ENCODE measurements around the gene KLHL28.

GRCh38 chr14:44962334-44963043 is 742 bp upstream of the KLHL28 start:
- TF ChIP-seq POLR2A (IDR thresholded peaks at IDR 0.05): no peak
- TF ChIP-seq, protein P1, sequence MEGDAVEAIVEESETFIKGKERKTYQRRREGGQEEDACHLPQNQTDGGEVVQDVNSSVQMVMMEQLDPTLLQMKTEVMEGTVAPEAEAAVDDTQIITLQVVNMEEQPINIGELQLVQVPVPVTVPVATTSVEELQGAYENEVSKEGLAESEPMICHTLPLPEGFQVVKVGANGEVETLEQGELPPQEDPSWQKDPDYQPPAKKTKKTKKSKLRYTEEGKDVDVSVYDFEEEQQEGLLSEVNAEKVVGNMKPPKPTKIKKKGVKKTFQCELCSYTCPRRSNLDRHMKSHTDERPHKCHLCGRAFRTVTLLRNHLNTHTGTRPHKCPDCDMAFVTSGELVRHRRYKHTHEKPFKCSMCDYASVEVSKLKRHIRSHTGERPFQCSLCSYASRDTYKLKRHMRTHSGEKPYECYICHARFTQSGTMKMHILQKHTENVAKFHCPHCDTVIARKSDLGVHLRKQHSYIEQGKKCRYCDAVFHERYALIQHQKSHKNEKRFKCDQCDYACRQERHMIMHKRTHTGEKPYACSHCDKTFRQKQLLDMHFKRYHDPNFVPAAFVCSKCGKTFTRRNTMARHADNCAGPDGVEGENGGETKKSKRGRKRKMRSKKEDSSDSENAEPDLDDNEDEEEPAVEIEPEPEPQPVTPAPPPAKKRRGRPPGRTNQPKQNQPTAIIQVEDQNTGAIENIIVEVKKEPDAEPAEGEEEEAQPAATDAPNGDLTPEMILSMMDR (IDR thresholded peaks at IDR 0.05): no peak

Measured in heart left ventricle (tissue), 13 donors.